Hematopoietic multipotent progenitor cell treated with erythropoietin and hydrocortisone succinate and interleukin-3 and kit ligand, for 15 days (in vitro differentiated cells): ENCODE data around the gene HLA-DRB5.
"Not testable (repeated sequence)": the region's sequence is repeated elsewhere in the genome, so short reads cannot be mapped to it uniquely, and the experiment has no call there.

ENCODE experiments used
- DNase-seq: peaks from one replicate; pipeline ENCODE4 v3.0.0-alpha.2; 2015; ENCODE audit warnings: low spot score

HLA-DRB5 gene

GRCh38 chr6:32529697-32530430 is at the start of gene HLA-DRB5:
TSS of gene HLA-DRB5 (minus strand) at chr6:32530287. CDS start at chr6:32530224, 63 bp downstream.
- DNase-seq: no peak

- no peak for DNase-seq
Observed at GRCh38 chr6:32578962-32579361, 48.9 kb upstream of the HLA-DRB5 start.

GRCh38 chr6:32577493-32577892 is 47.4 kb upstream of the HLA-DRB5 start:
- DNase-seq: not testable (repeated sequence)

GRCh38 chr6:32576250-32576649 is 46.2 kb upstream of the HLA-DRB5 start:
- DNase-seq: no peak

GRCh38 chr6:32570363-32570905 is 40.3 kb upstream of the HLA-DRB5 start:
- DNase-seq: no peak

- no peak for DNase-seq
Observed at GRCh38 chr6:32568561-32568960, 38.5 kb upstream of the HLA-DRB5 start.

- DNase-seq: no peak
Observed at GRCh38 chr6:32566957-32567356, 36.9 kb upstream of the HLA-DRB5 start.

- DNase-seq: no peak
Observed at GRCh38 chr6:32565511-32565910, 35.4 kb upstream of the HLA-DRB5 start.

GRCh38 chr6:32562940-32563339 is 32.9 kb upstream of the HLA-DRB5 start:
- no peak for DNase-seq

GRCh38 chr6:32559747-32560146 is 29.7 kb upstream of the HLA-DRB5 start:
- DNase-seq: no peak

GRCh38 chr6:32558426-32559057 is 28.5 kb upstream of the HLA-DRB5 start:
- DNase-seq: no peak

- DNase-seq: no peak
Observed at GRCh38 chr6:32554116-32554965, 24.3 kb upstream of the HLA-DRB5 start.

- no peak for DNase-seq
Observed at GRCh38 chr6:32553037-32553742, 23.1 kb upstream of the HLA-DRB5 start.

GRCh38 chr6:32551410-32551809 is 21.3 kb upstream of the HLA-DRB5 start:
- DNase-seq: no peak

- DNase-seq: no peak
Observed at GRCh38 chr6:32539839-32540238, 9.8 kb upstream of the HLA-DRB5 start.

- DNase-seq: not testable (repeated sequence)
Observed at GRCh38 chr6:32530431-32530793, 325 bp upstream of the HLA-DRB5 start.

- no peak for DNase-seq
Observed at GRCh38 chr6:32522302-32523047, 7.6 kb downstream of the HLA-DRB5 start.

- no peak for DNase-seq
Observed at GRCh38 chr6:32519910-32520258, 10.2 kb downstream of the HLA-DRB5 start.

GRCh38 chr6:32519118-32519909 is 10.8 kb downstream of the HLA-DRB5 start:
- DNase-seq: no peak

- DNase-seq: no peak
Observed at GRCh38 chr6:32517654-32518445, 12.2 kb downstream of the HLA-DRB5 start.
